ENCODE measurements around the gene LRRC74B.
A peak's percentile ranks its signal among the peaks of the same experiment; 100 is the strongest.

The LRRC74B gene

DNA sequence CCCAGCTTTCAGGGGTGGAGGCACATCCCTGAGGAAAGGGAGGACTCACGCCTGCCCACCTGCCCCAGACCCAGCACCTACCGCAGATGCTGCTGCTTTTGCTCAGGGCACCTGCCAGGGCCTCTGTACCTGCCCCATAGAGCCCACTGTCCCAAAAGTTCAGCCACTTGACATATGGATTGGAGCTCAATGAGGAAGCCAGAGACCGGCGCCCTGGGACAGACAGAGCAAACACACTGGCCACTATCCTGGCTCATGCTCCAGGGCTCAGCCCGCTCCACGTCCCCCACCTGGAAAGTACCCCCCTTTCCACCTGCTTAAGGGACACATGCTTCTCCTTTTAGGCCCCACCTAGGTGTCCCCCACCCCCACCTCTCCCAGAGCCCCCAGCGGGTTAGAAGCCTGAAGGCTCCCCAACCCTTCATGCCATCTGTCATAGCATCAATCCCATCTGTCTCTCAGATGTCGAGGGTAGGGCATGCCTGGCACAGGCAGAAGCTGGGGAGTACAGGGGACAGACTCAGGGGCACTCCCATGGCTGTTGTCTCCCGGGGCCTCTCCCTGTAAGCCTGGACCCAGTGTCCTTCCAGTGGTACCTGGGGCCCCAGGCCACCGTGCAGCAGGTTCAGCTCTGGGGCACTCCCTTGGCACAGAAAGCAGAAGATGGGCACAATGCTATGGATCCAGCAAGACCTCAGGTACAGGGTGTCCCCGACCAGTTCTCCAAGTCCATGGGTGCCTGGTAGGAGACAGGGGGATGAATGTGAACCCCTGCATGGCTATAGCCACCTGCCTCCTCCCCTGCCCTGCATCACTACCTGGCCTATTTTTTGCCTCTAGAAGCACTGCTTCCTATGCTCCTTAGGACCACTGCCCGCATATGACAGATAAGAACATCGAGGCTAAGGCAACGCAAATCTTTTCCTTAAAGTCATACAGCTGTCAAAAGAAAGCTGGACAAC, 33.0 kb upstream of the LRRC74B start:
- TF ChIP-seq, protein P1, sequence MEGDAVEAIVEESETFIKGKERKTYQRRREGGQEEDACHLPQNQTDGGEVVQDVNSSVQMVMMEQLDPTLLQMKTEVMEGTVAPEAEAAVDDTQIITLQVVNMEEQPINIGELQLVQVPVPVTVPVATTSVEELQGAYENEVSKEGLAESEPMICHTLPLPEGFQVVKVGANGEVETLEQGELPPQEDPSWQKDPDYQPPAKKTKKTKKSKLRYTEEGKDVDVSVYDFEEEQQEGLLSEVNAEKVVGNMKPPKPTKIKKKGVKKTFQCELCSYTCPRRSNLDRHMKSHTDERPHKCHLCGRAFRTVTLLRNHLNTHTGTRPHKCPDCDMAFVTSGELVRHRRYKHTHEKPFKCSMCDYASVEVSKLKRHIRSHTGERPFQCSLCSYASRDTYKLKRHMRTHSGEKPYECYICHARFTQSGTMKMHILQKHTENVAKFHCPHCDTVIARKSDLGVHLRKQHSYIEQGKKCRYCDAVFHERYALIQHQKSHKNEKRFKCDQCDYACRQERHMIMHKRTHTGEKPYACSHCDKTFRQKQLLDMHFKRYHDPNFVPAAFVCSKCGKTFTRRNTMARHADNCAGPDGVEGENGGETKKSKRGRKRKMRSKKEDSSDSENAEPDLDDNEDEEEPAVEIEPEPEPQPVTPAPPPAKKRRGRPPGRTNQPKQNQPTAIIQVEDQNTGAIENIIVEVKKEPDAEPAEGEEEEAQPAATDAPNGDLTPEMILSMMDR (IDR thresholded peaks at IDR 0.05): no peak
- Histone ChIP-seq H3K4me2 (ENCODE audit: low read length) (no peak overlapping the region), H3K4me1 (no peaks in the 10 kb centered on the region), H3K27ac (no peak overlapping the region), H3K4me3 (ENCODE audit: low read depth, low read length) (no peak overlapping the region), H3K9me3 (ENCODE audit: control insufficient read depth, low read length) (no peaks in the 10 kb centered on the region), H3K79me2 (no peaks in the 10 kb centered on the region), H2AFZ (no peak overlapping the region), H3K9ac (no peak overlapping the region), H3K27me3 (ENCODE audit: control insufficient read depth, insufficient read depth, low read length) (no peaks in the 10 kb centered on the region), H3K36me3 (ENCODE audit: control insufficient read depth, insufficient read depth, low read length) (no peaks in the 10 kb centered on the region)

- Histone ChIP-seq H3K9ac (no peak overlapping the region), H3K27ac (peak overlapping the region; percentile 2), H3K27me3 (ENCODE audit: control insufficient read depth, insufficient read depth, low read length) (no peaks in the 10 kb centered on the region), H3K4me3 (ENCODE audit: low read depth, low read length) (peak overlapping the region; percentile 55), H3K79me2 (no peaks in the 10 kb centered on the region), H2AFZ (peak overlapping the region; percentile 74), H3K4me1 (no peaks in the 10 kb centered on the region), H3K4me2 (ENCODE audit: low read length) (peak overlapping the region; percentile 66), H3K36me3 (ENCODE audit: control insufficient read depth, insufficient read depth, low read length) (no peaks in the 10 kb centered on the region), H3K9me3 (ENCODE audit: control insufficient read depth, low read length) (no peaks in the 10 kb centered on the region)
- TF ChIP-seq, protein P1 (IDR thresholded peaks at IDR 0.05): no peak
Observed at GRCh38 chr22:21013657-21014201, 32.0 kb upstream of the LRRC74B start.

- TF ChIP-seq, protein P1 (IDR thresholded peaks at IDR 0.05): no peak
- Histone ChIP-seq H3K4me3 (ENCODE audit: low read depth, low read length) (peak overlapping the region; percentile 55), H3K79me2 (no peaks in the 10 kb centered on the region), H2AFZ (peak overlapping the region; percentile 74), H3K27me3 (ENCODE audit: control insufficient read depth, insufficient read depth, low read length) (no peaks in the 10 kb centered on the region), H3K27ac (peak overlapping the region; percentile 2), H3K4me2 (ENCODE audit: low read length) (peak overlapping the region; percentile 66), H3K9me3 (ENCODE audit: control insufficient read depth, low read length) (no peaks in the 10 kb centered on the region), H3K4me1 (no peaks in the 10 kb centered on the region), H3K36me3 (ENCODE audit: control insufficient read depth, insufficient read depth, low read length) (no peaks in the 10 kb centered on the region), H3K9ac (no peak overlapping the region)
Observed at GRCh38 chr22:21014202-21014725, 31.5 kb upstream of the LRRC74B start.

GRCh38 chr22:21014726-21015465, 30.9 kb upstream of the LRRC74B start, which contains the start of gene P2RX6:
P2RX6 (plus strand) TSS chr22:21015165; CDS start chr22:21015175, 10 bp downstream.
- Histone ChIP-seq H3K4me1 (no peaks in the 10 kb centered on the region), H3K27ac (peak within 1 kb of the TSS; percentile 2), H3K36me3 (ENCODE audit: control insufficient read depth, insufficient read depth, low read length) (no peaks in the 10 kb centered on the region), H3K4me3 (ENCODE audit: low read depth, low read length) (peak within 1 kb of the TSS; percentile 55), H3K9me3 (ENCODE audit: control insufficient read depth, low read length) (no peaks in the 10 kb centered on the region), H2AFZ (peak within 1 kb of the TSS; percentile 74), H3K9ac (no peak within 1 kb of the TSS), H3K79me2 (no peaks in the 10 kb centered on the region), H3K27me3 (ENCODE audit: control insufficient read depth, insufficient read depth, low read length) (no peaks in the 10 kb centered on the region), H3K4me2 (ENCODE audit: low read length) (peak within 1 kb of the TSS; percentile 66)
- TF ChIP-seq, protein P1 (IDR thresholded peaks at IDR 0.05): no peak
